Natural killer cell (primary cell): ENCODE results near the gene RPS19. TPM values are rescaled to one million over a fixed set of nuclear protein-coding genes. Genes with fewer than 3 reads are reported as not detected.

Source experiments
- ATAC-seq, 3 donors: fragments of 150-1000 bp in 2 of 3; fragments of 200-7000 bp in 1 of 3; cut with Tn5 transposase; 1 replicate in 1 of 3; 2 replicates in 2 of 3; pipeline ENCODE4 v1.10.0; 2021; ENCODE audit warnings: mild to moderate bottlenecking in 2 of 3, moderate library complexity in 2 of 3
- DNase-seq, 2 donors: peaks; one replicate each; pipeline versions ENCODE4 v3.0.0 to v3.0.0-alpha.2; 2013 to 2021; ENCODE audit warnings: mixed read lengths in 1 of 2
- H3K27ac ChIP-seq: one replicate; pipeline ENCODE4 v1.5.1; 2013; ENCODE audit warnings: mild to moderate bottlenecking, low read length
- H3K27me3 ChIP-seq: one replicate; pipeline ENCODE4 v1.6.1; 2013; ENCODE audit warnings: low read length; ENCODE audit not compliant: control insufficient read depth, insufficient read depth
- H3K36me3 ChIP-seq: one replicate; pipeline ENCODE4 v1.6.1; 2013; ENCODE audit warnings: low read length; ENCODE audit not compliant: control insufficient read depth, insufficient read depth
- H3K4me1 ChIP-seq: one replicate; pipeline ENCODE4 v1.6.1; 2013; ENCODE audit warnings: low read length; ENCODE audit not compliant: control insufficient read depth, insufficient read depth
- H3K4me3 ChIP-seq: one replicate; pipeline ENCODE4 v1.5.1; 2013; ENCODE audit warnings: low read length
- H3K9me3 ChIP-seq: one replicate; pipeline ENCODE4 v1.6.1; 2013; ENCODE audit warnings: low read length; ENCODE audit not compliant: control insufficient read depth, insufficient read depth
- H3K27ac Mint-ChIP-seq, 2 donors: one replicate each; pipeline ENCODE4 v1.8.0; 2022; ENCODE audit warnings: mild to moderate bottlenecking in 2 of 2, mixed read lengths in 2 of 2, moderate library complexity in 1 of 2
- H3K27me3 Mint-ChIP-seq, 2 donors: one replicate each; pipeline ENCODE4 v1.8.0; 2022; ENCODE audit warnings: low read depth in 2 of 2, mixed read lengths in 2 of 2
- H3K36me3 Mint-ChIP-seq: one replicate; pipeline ENCODE4 v1.8.0; 2022; ENCODE audit warnings: mixed read lengths
- H3K4me1 Mint-ChIP-seq, 2 donors: one replicate each; pipeline ENCODE4 v1.8.0; 2022; ENCODE audit warnings: mixed read lengths in 2 of 2
- H3K4me3 Mint-ChIP-seq: one replicate; pipeline ENCODE4 v1.8.0; 2022; ENCODE audit warnings: mild to moderate bottlenecking, moderate library complexity, mixed read lengths
- H3K9me3 Mint-ChIP-seq, 2 donors: one replicate each; pipeline ENCODE4 v1.8.0; 2022; ENCODE audit warnings: mixed read lengths in 2 of 2
- CTCF ChIP-seq: fragments of 200-600 bp; IDR thresholded peaks from one replicate; pipeline ENCODE4 v1.8.0; 2022; ENCODE audit warnings: antibody characterized with exemption
- WGBS: methylation state at CpG from one replicate; pipeline ENCODE4 v1.1.7; 2013; ENCODE audit warnings: missing lambda C conversion rate; ENCODE audit not compliant: insufficient coverage; 5-methylcytosine and 5-hydroxymethylcytosine counted together
- intact Hi-C: fragments of 100-400 bp; cut with micrococcal nuclease; formaldehyde crosslinking; loops from one replicate; pipeline ENCODE4 v1.14.2; 2022
- total RNA-seq, 4 donors: library from RNA; stranded (reverse); fragments of 120-200 nt in 1 of 4; gene quantifications; one replicate each; pipeline versions ENCODE4 v1.2.3 to v1.2.4, GENCODE V29; 2013 to 2022

The RPS19 gene
- total RNA-seq, 3 donors from 2014 or later (not counting 1 experiment from before 2014, with no cell fraction given): 1,358 to 1,814 (median 1,709) TPM

- Histone ChIP-seq H3K36me3 (peaks cover 89% of the 10 kb centered on the region), H3K4me3 (no peak overlapping the region), H3K4me1 (peaks cover 36% of the 10 kb centered on the region), H3K27me3 (no peaks in the 10 kb centered on the region), H3K27ac (no peak overlapping the region), H3K9me3 (no peaks in the 10 kb centered on the region)
- ATAC-seq: no peak
- H3K4me1 Mint-ChIP-seq: peaks cover 11 to 50% of the 10 kb centered on the region in 2 donors
- H3K4me3 Mint-ChIP-seq: no peak overlapping the region
- no peaks in the 10 kb centered on the region for H3K9me3 Mint-ChIP-seq
- DNase-seq: no peak
- intact Hi-C loops: no loop called here
- WGBS: 98% methylated on average over 19 of the region's 19 CpGs
- H3K27ac Mint-ChIP-seq: peak overlapping the region in 1 of 2 donors; percentile 31
- H3K36me3 Mint-ChIP-seq: peaks cover 7% of the 10 kb centered on the region
- no peak for TF ChIP-seq CTCF
- H3K27me3 Mint-ChIP-seq: no peaks in the 10 kb centered on the region
Measured at GRCh38 chr19:41903193-41903953, 43.3 kb downstream of the RPS19 start.

- peaks cover 6 to 50% of the 10 kb centered on the region in 2 donors for H3K4me1 Mint-ChIP-seq
- H3K36me3 ChIP-seq: peaks cover 80% of the 10 kb centered on the region
- H3K36me3 Mint-ChIP-seq: peaks cover 2% of the 10 kb centered on the region
- H3K9me3 ChIP-seq: no peaks in the 10 kb centered on the region
- H3K9me3 Mint-ChIP-seq: no peaks in the 10 kb centered on the region
- no peak for TF ChIP-seq CTCF
- no peak overlapping the region for H3K4me3 ChIP-seq
- intact Hi-C loops: no loop called here
- peaks cover 36% of the 10 kb centered on the region for H3K4me1 ChIP-seq
- no peak for ATAC-seq
- H3K27me3 Mint-ChIP-seq: no peaks in the 10 kb centered on the region
- no peaks in the 10 kb centered on the region for H3K27me3 ChIP-seq
- H3K4me3 Mint-ChIP-seq: no peak overlapping the region
- H3K27ac ChIP-seq: no peak overlapping the region
- no peak for DNase-seq
- WGBS: 97% methylated on average over 30 of the region's 30 CpGs
- peak overlapping the region in 1 of 2 donors; percentile 59 for H3K27ac Mint-ChIP-seq
Measured at GRCh38 chr19:41904118-41904870, 44.2 kb downstream of the RPS19 start.

- Histone ChIP-seq H3K27me3 (no peaks in the 10 kb centered on the region), H3K9me3 (no peaks in the 10 kb centered on the region), H3K4me3 (no peak overlapping the region), H3K4me1 (peaks cover 36% of the 10 kb centered on the region), H3K36me3 (peaks cover 69% of the 10 kb centered on the region), H3K27ac (no peak overlapping the region)
- Mint-ChIP-seq H3K4me1 (peaks cover 10 to 53% of the 10 kb centered on the region in 2 donors), H3K27ac (peak overlapping the region; percentile 47 to 51), H3K4me3 (no peak overlapping the region), H3K27me3 (no peaks in the 10 kb centered on the region), H3K9me3 (no peaks in the 10 kb centered on the region), H3K36me3 (no peaks in the 10 kb centered on the region)
- DNase-seq: no peak
- no peak for TF ChIP-seq CTCF
- intact Hi-C loops: no loop called here
- no peak for ATAC-seq
- 94% methylated on average over 23 of the region's 24 CpGs for WGBS
Measured at GRCh38 chr19:41905273-41906002, 45.4 kb downstream of the RPS19 start.
